AML-193 (cell line): ENCODE measurements around the gene OXT.
A peak's percentile ranks its signal among the peaks of the same experiment; 100 is the strongest.

ENCODE experiments used
- DNase-seq, 2 experiments: peaks; one replicate each; lab custom pipeline; 2025; lab: John Stamatoyannopoulos, UW

Gene OXT

DNA sequence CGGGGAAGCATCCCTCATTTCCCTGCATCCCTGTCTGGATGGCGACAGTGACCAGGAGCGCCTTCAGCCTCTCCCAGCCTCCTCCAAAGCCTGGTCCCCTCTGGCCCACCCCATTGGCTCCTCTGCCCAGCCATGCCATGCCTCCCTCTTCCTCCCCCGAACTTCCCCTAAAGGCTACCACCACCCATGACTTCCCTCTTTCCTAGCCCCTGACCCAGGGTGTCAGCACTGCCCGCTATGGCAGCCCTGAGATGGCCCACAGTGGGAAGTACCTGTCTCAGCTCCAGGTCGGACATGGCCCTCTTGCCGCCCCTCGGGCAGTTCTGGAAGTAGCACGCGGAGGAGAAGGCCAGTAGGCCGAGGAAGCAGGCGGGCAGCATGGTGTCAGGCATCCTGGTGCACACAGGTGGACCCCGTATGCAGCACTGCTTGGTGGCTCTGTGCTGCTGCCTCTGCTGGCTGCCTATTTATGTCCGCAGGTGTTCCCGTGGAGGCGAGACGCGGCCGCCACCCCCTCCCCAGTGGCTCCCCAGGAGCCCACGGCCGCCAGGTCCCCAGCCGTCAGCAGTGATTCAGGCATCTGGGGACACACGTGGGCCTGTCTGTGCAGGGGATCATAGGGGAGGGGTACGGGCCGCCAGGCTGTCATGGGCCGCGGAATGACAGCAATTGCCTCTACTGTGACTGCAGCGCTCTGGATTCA is 13.0 kb downstream of the OXT start, which contains the start of gene AVP:
TSS of gene AVP (minus strand) at position 442 of the 703 bp plus-strand sequence. CDS start at position 392, 50 bp downstream.
- no peak for DNase-seq

DNA sequence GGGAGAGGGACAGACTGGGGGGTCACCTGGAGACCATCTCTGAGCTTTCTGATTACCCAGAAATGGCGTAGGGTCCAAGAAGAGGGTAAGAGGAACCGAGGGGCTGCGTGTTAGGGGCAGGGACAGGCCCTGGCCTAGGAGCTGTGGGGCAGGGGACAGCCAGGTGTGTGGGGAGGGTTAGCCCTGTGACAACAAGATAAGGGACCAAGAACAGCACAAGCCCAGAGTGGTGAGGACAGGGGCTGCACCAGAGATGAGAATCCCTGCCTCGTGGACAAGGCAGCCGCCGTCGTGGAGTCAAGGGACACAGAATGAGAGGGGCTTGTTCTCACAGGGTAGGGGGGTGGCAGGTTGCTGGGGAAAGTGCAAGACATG is 13.6 kb downstream of the OXT start:
- DNase-seq = no peak

DNA sequence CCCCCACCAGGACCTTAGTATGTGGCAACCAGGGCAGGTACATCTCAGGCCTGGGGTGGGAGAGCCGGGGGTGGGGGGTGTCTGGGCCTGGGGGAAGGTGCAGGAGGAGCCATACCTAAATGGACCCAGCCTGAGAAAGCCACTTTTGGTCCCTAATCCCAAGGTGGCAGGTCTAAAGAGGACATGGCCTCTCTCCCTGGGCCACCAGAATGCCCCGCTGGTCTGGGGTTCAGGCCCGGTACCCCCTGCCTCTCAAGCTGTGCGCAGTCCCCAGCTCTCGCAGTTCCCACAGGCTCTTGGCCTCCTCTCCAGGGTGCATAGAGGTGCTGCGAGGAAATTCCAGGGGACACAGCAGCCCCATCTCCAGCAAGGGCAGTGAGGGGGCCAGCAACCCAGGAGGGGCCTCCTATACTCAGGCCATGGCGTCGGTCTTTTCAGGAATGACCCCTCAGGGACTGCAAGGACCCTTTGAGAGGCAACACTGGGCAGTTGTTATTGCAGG is 14.2 kb downstream of the OXT start:
- DNase-seq = no peak

DNA sequence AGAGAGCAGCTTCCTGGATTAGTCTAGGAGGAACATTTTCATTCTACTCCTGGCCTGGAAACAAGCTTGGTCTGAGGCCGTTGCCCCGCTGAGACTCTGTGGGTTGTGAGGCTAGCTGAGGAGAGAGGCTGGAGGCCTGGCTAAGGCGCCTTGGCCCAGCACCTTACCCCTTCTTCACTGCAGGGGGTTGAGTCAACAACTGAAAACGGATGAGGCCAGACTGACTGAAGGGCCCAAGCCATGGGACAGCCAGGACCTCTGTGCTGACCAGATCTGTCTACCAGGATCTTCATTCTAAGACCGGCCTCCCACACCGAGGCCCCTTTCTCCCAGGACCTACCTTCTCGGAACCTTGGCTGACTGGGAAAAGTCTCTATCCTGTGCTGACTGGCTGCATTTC is 16.6 kb downstream of the OXT start:
- DNase-seq = no peak

DNA sequence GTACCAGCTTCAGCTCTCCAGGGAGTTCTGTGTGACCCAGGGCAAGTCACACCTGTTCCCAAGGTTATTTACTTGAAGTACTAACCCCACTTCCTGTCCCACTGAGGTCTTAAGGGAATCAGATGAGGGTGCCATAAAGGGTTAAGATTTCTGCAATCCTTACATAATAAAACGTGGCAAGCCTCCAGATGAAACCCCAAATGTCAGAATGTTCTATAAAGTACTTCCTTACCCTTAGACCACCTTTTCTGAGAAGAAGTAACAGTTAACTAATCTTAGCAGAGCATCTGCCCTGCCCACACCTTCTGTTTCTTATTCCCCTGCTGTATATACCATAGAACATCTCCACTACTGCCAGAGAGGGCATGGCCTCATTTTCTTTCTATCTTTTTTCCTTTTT is 19.1 kb downstream of the OXT start:
- DNase-seq = peak; percentile 24 to 27

DNA sequence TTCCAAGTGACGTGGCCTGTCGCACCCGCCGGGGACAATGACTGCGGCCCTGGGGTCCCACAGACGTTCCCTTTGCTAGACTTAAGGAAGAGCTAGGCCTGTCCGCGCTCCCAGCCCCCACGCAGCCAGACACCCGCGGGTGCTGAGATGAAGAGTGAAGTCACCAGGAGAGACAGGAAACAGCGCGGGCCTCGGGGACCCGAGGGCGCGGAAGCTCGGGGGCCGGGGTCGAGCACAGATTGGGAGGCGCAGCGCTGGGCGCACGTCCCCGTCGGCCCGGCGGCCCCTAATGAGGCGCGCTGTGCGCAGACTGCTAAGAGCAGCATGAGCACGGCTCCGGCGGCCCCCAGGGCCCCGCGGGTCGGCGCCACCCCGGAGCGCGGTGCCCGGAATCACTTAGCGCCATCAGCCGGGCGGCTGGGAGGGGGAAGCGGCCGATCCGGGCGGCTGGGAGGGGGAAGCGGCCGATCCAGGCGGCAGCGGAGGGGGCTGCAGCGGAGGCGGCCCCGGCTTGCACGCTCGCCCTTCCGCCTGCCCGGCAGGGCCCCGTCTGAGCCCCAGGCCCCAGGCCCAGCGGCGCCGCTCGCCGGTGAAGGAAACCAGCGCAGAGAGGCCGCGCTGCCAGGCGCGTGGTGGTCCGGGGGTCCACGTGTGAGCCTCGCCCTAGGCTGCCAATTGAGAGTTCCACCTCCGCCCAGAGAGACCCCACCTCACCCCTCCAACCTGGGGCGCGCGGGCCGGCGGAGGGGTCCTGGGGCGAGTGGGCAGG is 21.4 kb downstream of the OXT start:
- no peak for DNase-seq

DNA sequence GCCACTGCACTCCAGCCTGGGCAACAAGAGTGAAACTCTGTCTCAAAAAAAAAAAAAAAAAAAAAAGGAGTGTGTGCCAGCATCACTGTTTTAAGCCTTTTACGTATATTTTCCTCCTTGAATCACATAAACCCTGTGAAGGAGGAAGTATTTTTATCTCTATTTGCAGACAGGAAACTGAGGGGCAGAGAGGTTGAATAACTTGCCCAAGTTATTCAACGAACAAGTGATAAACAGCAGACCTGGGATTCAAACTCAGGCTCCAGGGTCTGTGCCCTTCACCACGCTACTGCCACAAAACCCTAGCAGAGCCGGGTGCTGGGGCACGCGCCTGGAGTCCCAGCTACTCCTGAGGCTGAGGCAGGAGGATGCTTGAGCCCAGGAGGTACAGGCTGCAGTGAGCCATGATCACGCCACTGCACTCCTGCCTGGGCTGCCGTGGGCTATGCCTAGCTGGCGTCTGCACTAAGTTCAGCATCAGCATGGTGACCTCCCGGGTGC is 22.5 kb downstream of the OXT start:
- peak; percentile 65 to 70 for DNase-seq

DNA sequence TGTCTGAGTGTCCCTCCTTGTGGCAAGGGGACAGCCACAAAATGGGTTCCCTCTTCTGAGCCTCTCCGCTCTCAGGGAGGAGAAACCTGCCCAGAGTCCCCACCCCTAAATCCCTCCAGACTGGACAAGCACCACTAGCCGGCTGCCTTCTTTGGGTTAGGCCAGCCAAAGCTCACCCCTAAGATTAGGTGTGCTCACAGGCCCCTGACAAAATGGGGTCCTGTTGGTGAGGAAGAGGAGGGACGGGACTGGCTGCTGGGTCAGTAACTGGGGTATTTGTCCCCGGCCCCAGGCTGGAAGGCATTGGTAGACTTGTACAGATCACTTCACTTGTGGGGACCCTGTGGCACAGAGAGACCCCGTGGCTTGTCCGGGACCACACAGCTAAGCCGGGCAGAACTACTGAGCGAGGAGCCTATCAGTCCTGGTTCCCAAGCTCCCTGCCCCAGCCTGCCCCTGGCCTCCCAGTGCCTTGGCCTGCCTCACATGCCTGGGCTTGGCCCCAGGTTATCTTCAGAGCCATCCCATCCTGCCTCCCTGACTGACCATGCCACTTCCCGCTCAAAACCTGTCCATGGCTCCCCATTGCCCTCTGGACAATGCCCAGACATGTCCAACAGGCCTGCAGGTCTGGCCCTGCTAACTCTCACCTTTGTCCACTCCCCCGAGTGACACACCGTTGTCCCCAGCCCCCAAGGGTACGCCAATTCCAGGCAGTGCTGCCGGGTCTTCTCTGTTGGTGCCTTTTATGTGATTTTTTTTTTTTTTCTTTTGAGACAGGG is 23.6 kb downstream of the OXT start:
- no peak for DNase-seq

DNA sequence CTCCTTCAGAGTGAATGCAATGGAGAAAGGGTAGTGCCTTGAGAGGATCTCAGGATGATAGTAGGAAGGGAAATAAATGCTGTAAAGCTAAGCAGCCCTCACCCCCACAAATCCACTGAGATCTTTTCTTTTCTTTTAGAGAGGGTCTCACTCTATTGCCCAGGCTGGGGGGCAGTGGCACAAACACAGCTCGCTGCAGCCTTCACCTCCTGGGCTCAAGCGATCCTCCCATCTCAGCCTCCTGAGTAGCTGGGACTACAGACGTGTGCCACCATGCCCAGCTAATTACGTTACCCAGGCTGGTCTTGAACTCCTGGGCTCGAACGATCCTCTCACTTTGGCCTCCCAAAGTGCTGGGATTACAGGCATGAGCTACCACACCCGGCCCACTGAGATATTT is 29.1 kb downstream of the OXT start:
- DNase-seq = no peak

DNA sequence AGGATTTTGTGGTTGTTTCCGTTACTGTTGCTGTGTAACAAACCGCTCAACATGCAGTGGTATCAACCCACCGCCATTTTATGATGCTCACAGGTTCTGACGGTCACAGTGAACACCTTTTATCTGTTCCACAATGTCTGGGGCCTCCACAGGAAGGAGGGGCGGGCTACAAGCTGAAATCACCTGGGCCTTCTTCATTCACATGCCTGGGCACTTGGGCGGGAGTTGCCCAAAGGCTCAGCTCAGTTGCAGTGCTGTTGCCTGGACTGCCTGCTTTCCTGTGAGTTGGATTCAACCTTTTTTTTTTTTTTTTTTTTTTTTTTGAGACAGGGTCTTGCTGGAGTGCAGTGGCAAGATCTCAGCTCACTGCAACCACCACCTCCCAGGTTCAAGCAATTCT is 29.8 kb downstream of the OXT start:
- DNase-seq = no peak

DNA sequence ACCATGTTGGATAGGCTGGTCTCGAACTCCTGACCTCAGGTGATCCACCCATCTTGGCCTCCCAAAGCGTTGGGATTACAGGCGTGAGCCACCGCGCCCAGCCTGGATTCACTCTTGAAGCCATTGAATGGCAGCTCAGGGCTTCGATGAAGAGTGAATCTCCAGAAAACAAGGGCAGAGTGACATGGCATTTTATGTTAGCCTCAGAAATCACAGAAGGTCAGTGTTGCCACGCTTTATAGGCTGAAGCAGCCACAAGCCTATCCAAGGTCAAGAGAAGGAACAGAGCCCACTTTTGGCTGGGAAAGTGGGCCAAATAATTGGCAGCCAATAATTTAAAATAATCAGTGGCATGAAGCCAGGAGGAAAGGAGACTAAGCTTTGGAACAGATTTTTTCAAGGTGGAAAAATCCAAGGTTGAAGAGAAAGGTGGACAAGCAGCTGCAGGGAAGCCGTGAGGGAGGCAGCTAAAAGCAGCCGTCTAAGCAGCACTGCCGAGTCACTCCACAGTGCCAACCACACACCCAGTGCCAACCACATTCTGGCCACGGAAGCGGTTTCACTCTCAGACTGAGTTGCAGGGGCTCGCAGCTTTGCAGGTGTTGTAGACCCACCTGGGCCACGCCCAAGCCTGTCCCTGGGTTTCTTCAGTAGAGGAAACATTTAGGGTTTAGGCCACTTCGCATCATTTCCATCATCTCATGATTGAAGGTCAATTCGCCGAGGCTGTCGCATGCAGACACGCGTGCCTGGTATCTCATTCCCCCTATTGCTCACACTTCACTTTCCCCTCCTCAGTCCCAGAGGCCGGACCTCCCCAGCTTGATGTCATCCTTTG is 30.5 kb downstream of the OXT start:
- DNase-seq = peak; percentile 23 to 31

DNA sequence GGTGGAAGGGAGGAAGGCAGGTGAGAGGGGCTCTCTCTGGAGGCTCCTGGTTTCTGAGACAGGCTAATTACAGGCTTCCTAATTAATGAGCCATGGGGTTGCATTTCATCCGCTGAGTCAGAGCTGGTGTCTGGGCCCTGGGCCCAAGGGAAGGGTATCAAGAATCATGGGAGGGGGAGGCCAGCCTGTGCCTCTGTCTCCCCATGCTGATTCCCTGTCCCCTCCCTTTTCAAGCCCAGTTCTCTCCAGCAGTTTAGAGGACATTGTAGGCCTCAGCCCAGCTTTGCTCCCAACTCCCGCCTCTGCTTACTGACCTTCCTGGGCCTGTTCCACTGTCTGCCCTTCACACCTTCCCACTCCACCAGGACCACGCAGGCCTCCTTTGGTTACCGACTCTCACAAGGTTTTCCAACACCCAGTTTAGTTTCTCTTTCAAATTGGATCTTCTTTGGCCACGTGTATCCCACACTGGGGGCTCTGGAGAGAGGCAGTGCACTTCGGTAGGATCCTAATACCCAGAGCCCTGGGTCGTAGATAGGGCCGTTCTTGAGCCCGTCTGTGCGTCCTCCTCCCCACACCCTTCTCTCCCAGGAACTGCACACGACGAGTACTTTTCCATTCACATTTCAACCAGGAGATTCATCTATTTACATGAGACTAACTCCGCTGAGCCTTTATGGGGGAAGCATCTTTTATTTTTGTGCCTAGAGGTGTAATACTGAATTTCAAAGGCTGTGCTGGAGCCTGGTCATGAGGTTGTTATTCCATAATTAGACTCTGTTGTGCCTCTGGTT is 31.4 kb downstream of the OXT start:
- DNase-seq = no peak

DNA sequence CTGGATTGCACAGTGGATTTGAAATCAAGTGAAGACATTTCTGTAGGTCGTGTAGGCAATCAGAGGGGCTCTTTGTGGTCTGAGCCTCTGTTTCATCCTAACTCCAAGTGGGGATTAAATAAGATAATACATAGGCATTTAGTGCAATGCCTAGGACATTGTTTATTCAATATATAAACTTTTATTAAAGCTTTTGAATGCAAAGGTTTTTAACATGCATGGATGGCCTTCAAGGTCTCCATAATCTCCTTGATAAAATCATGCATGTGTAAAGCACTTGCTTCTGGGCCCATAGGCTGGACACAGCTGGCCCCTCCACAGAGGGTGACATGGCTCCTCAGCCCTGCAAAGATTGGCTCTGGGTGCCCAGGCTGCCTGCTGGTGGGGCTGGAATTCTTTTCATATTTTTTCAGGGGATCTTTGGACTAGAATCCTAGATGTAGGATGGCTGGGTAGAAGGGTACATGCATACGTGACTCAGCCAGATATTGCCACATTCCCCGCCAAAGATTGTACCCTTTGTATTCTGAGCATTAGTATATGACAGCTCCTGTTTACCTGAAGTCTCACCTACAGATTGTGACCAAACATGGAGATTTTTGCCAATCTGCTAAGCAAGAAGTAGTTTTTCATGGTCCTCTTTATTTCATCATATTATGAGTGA is 32.1 kb downstream of the OXT start:
- DNase-seq = no peak

DNA sequence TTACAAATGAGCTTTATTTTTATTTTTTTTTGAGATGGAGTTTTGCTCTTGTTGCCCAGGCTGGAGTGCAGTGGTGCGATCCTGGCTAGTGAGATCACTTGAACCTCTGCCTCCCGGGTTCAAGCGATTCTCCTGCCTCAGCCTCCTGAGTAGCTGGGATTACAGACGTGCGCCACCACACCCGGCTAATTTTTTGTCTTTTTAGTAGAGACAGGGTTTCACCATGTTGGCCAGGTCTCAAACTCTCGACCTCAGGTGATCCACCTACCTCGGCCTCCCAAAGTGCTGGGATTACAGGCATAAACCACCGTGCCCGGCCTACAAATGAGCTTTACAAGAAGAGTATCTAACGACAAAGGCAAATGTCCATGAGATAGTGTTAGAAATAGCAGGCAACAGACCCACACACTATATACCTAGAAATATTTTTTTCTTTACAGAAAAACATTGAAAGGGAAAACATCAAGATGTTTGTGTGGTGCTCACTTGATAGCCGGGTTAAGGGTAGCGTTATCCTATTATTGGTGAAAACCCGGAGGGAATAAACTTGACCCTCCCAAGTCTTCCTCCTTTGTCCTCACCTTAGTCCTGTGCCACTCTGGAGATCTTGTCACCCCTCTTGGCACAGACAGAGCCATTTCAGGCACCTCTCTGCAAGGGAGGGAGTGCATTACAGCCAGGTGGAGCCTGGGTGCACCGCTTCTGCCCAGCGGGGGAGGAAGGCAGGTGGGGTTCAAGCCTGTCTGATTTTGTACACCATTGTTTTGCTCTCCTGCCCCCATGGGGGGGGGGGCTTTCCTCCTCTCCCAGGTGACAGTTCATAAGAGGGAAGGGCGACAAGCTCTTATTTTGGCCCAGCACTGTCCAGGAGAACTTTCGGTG is 34.1 kb downstream of the OXT start:
- DNase-seq = no peak

DNA sequence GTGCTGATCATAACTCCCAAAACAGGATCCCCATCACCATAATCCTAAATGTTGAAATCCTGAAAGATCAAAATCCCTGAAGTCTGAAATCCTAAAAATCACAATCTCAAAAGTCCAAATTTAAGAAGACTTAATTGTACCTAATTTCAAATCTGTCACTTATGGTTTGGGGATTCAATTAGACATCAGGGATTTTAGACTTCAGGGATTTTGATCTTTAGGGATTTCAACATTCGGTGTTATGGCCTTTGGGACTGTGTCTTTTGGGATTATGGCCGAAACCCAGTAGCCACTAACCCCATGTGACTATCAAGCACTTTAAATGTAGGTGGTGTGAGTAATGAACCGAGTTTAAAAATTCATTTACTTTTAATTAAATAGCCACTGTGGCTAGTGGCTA is 34.8 kb downstream of the OXT start:
- DNase-seq = no peak

DNA sequence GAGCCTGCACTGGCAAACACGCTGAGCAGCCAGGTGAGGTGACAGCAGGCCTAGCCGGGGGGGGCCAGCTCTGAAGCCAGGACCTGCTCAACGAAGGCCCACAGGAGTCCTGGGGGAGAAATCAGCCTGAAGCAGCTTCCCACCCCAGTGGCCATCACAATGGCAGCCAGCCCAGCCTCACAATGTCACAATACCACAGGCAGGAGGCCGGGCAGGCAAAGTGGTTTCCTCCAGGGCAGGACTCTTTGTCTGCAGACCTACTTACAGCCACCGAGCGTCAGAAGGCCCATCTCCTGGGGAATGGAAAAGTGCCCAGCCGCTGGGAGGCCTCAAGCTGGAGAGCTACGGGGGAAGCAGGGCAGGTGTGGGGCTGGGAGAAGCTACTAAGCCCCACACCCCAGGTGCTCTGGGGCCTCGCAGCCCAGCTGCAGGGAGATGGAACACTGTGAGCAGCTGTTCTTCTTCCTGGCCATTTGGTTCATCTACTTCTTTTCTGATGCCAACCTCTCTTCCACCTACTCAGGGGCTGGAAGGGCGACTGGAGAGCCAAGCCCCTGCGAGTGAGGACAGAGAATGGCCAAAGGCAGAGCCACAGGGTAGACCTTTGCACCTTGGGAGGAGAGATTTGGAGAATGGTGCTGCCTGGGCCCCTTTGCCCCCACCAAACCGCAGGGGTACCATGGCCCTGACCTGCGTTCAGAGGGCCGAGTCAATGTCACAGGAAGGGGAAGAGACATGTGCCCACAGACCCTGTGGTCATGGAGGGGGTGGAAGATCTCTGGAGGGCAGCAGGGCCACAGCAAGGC is 35.4 kb downstream of the OXT start:
- peak; percentile 34 to 41 for DNase-seq

DNA sequence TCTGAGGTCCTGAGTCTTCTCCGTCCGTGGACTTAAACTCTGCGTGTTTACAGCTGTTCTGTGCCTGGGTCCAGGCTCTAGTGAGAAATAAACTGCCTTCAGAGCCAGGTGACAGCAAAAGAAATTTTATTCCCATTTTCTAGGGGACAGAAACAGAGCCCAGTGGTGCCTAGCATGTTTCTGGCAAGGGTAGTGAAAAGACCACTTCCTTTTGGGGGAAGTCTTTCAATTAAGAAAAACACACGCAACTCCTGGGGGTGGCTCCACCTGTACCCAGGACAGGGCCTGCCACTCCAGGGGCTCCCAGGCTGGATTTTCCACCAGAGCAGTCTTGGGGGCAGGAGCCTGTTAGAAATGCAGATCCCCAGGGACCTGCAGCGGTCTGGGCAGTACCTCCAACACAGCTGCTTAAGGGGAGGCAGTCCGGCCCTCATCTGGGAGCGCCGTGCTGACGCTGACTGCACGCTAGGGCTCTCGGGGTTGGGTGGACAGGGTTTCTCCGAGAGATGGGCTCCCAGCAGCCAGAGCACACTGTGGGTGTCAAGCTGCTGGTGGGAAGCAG is 36.1 kb downstream of the OXT start:
- DNase-seq = no peak
